GM18511 (cell line): ENCODE results near the gene PTCHD4.
"Not testable (repeated sequence)": the region's sequence is repeated elsewhere in the genome, so short reads cannot be mapped to it uniquely, and the experiment has no call there.

Experiments used
- ATAC-seq: cut with Tn5 transposase; IDR thresholded peaks from one replicate; pipeline ENCODE4 v1.9.1; 2021; ENCODE audit warnings: mild to moderate bottlenecking, moderate library complexity; ENCODE audit not compliant: unreplicated experiment

Gene PTCHD4

DNA sequence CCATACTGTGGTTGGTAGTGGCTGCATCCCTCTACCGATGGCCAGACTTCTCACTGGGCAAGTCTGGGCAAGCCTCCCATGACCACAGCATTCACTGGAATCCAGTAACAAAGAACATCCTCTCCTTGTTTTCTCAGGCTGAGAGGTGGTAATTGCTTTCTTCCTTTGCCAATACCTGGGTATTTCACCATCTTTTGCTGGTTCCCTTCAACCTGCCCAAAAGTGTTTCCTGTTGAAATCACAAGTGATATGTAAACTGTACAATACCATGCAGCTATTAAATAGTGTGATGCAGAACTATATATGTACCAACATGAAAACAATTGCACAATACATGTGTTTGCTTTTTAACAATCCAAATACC lies at the start of gene PTCHD4:
PTCHD4 (minus strand) TSS at position 55 of the 364 bp plus-strand sequence. CDS start 42,240 bp downstream, outside the sequence.
- peak; percentile 48 for ATAC-seq

- ATAC-seq, result no peak
Measured at GRCh38 chr6:48151142-48151541, 40.1 kb upstream of the PTCHD4 start.

DNA sequence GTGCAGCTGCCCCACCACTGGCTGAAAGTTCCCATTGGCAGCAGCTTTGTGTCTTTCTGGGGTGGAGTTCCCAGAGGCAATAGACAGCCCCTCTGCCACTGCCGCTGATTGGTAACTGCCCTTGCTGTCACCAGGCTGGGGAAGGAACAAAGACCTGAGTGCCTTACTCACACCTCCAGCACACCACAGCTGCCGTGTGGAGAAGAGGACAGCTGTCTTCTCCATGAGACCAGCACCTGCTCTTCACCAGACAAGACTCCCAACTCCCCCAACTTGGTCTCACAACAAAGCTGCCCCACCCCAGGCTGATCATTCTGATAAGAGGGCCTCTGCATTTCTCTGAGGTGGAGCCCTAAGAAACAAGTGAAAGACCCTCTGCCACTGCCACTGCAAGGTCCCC lies 39.7 kb upstream of the PTCHD4 start:
- ATAC-seq, result no peak

DNA sequence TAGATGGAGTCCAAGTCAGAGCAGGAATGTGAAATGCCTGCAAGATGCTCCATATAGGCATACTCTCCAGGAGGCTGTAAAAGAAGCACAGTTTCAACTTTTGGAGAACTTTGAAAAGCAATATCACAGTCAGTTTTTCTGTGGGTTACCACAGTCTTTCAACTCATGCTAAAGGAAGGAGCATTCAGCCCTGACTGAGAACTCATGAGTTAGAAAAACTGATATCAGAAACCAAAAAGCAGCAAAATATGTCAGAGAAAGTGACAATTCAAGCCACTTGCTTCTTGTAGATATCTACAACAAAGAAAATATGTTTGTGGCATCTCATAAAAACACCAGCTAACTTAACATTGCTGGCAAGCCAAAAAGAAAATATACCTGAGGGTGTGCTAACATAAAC lies 36.1 kb upstream of the PTCHD4 start:
- ATAC-seq, result no peak

- no peak for ATAC-seq
Measured at GRCh38 chr6:48144021-48144420, 33.0 kb upstream of the PTCHD4 start.

GRCh38 chr6:48141975-48142374 lies 31.0 kb upstream of the PTCHD4 start:
- ATAC-seq, result no peak

DNA sequence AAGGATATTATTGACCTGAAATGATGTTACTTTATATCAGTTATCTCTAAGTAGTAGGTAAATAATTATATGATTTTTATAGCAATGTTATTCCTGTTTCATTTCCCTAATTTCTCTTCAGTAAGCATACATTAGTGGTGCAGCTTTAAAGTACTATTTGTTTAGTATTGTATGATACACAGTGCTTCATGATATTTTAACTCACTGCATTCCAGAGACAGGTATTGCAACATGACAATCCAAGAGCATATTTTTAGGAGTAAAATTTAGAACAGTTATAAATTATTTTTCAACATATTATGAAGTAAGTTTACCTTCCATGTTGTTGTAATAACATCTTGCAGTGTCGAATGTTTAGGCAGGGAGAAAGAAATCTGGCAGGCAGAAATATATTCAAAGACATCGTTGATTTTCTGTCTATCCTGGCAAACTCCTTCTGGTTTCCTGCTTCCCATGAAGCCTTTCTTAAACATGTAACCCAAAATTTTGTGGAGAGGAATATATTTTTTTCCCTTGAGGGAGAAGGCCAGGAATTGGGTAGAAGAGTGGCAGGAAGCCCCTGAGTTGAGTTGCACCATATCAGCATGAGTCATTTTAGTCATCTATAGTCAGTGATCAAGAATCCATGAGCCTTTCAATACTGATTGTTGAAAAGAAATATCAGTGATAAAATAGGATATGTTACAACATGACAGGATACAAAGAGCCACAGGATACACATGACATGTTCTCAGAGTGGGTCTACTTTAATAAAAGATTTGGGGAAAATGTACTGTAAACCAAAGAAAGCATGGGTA lies 29.0 kb upstream of the PTCHD4 start:
- no peak for ATAC-seq

DNA sequence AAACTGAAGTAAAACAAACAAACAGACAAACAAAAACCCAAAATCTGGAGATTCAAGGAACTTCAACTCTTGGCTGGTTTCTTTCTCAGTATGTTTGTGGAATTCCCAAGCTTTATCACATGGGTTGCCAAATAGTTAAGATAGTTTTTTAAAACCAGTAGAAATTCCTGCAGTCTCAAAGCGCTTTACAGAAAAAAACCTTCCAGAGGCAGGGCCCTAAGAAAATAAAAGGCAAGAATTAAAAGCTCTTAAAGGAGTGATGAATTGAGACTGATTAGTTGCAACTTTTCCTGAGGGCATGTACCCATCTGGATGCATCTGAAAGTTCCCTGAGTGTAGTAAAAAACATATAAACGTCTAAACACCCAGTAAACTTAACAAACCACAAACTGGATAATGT lies 25.9 kb upstream of the PTCHD4 start:
- no peak for ATAC-seq

DNA sequence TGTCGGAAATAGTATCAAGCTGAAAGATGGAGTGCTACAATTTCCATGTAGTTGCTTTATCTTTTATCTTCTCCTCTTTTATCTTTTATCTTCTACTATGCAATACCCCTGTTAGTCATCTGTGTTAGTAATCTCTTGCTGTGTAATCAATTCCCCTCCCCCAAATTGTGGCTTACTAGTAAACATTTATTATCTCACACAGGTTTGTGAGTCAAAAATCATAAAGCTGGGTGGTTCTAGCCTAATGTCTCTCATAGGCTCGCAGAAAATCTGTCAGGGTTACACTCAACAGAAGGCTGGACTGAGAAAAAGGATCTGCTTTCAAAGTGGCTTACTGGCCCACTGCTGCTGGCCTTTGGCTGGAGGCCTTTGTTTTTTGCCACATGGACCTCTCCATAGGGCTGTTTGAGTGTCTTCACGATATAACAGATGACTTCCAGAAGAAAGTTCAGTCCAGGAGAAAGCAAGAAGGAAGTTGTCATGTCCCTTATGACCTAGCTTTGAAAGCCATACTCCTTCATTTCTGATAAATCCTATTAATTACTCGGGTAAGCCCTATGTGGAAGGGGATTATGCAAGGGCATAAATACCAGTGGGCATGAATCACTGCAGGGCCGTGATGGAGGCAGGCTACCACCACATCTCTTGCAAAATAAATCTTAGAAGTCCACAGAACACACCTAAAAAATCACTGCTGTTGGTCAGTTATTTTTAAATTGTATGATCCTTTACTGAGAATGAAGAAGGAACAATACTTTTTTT lies 24.5 kb upstream of the PTCHD4 start:
- ATAC-seq, result no peak

DNA sequence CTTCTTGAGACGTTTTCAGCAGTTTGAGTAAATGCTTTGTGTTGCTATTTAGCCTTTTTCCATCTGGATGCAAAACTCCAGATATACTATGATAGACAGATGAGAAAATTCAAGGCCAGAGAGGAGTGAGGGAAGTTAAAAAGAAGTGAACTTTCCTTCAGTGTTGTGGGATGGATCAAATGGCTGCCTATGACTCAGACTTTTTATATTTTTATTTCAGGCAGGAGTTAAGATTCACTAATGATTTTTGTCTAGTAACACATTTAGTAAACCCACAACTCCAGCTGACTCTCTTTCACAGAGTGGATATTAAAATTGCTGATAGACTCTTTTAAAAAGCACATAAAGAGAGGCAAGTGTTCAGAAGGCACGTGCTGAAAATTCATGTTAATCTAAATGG lies 23.2 kb upstream of the PTCHD4 start:
- no peak for ATAC-seq

- ATAC-seq, result no peak
Measured at GRCh38 chr6:48123601-48124000, 12.6 kb upstream of the PTCHD4 start.

DNA sequence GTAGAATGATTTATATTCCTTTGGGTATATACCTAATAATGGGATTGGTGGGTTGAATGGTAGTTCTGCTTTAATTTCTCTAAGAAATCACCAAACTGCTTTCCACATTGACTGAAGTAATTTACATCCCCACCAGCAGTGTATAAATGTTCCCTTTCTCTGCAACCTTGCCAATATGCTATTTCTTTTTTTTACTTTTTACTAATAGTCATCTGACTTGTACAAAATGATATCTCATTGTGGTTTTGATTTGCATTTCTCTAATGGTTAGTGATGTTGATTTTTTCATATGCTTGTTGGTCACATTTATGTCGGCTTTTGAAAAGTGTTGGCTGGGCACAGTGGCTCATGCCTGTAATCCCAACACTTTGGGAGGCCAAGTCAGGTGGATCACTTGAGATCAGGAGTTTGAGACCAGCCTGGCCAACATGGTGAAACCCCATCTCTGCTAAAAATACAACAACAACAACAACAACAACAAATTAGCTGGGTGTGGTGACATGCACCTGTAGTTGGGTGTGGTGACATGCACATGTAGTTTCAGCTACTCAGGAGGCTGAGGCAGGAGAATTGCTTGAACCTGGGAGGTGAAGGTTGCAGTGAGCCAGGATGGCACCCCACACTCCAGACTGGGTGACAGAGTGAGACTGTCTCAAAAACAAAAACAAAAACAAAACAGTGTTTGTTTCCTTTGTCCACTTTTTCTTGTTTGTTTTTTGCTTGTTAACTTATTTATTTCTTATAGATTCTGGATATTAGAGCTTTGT lies 11.2 kb upstream of the PTCHD4 start:
- ATAC-seq, result not testable (repeated sequence)

GRCh38 chr6:48116699-48117645 lies 6.0 kb upstream of the PTCHD4 start:
- no peak for ATAC-seq

GRCh38 chr6:48113130-48113529 lies 2.1 kb upstream of the PTCHD4 start:
- ATAC-seq, result no peak

DNA sequence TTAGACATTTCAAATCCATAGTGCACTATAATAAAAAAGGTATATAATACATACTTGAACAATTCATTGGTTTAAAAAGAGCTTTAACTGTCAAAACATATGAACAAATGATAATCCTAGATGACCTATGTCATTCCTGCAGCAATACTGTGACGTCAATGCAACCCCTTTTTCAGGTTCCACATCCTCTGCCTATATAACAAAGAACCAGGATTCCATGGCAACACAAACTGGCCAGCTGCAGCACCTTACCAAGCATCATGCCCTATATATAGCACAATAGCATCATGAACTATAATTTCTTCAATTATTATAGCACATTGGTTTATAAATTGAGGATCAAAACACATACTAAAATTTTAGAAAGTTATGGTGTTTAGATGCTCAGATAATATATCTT lies 578 bp upstream of the PTCHD4 start:
- ATAC-seq, result peak; percentile 56

DNA sequence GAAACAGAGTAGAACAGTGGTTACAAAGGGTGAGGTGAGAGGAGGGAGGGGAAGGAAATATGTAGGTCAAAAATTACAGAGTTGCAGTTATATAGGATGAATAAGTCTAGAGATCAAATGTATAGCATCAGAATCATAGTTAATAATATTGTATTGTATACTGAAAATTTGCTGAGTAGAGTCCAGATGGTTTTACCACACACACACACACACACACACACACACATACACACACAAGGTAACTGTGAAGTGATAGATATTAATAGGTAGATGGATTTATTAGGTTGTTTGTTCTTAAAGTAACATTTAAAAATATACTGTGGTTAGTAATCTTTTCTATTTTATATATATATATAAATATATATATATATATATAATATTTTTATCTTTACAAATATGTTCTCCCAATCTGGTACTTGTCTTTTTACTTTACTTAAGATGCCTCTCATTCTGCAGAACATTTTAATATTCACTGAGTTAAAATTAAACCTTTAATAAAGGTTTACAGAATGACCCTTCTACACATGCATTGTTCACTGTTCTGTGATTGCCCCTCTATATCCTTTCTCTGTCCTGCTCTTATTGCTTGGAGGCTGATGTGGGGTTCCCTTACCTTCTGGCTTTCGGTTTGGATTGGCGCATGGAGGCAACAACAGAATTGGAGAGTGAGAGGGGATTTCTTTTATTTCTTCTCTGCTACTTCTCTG lies 408 bp downstream of the PTCHD4 start:
- peak; percentile 23 for ATAC-seq

- no peak for ATAC-seq
Measured at GRCh38 chr6:48109944-48110343, 1.1 kb downstream of the PTCHD4 start.

DNA sequence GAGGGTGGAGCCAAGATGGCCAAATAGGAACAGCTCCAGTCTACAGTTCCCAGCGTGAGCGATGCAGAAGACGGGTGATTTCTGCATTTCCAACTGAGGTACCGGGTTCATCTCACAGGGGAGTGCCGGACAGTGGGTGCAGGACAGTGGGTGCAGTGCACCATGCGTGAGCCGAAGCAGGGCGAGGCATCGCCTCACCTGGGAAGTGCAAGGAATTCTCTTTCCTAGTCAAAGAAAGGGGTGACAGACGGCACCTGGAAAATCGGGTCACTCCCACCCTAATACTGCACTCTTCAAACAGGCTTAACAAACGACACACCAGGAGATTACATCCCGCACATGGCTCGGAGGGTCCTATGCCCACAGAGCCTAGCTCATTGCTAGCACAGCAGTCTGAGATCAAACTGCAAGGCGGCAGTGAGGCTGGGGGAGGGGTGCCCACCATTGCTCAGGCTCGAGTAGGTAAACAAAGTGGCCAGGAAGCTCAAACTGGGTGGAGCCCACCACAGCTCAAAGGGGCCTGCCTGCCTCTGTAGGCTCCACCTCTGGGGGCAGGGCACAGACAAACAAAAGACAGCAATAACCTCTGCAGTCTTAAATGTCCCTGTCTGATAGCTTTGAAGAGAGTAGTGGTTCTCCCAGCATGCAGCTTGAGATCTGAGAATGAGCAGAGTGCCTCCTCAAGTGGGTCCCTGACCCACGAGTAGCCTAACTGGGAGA lies 8.4 kb downstream of the PTCHD4 start:
- ATAC-seq, result not testable (repeated sequence)

DNA sequence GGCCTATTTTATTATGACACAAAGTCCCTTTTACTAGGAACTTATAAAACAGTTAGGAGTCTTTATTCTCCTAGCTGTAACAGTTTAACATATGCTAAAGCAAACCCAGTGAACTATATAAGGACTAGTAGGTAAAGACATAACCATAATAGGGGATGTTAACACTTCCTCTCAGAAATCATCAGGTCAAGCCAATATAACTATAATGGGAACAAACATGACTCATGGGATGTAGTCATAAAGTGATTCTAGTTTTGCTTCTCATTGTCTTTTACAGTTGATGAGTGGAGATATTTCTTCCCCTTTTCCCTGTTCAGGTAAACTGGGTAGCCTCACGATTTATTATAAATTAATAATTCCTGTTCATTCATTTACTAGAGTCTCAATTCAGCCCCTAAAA lies 9.7 kb downstream of the PTCHD4 start:
- peak; percentile 89 for ATAC-seq
